OCI-M2 (cell line): ENCODE results near the gene TOP2B.

Source experiments
- DNase-seq: peaks from one replicate; lab custom pipeline; 2025; ENCODE audit not compliant: unreplicated experiment; lab: John Stamatoyannopoulos, UW

Gene TOP2B, protein sequence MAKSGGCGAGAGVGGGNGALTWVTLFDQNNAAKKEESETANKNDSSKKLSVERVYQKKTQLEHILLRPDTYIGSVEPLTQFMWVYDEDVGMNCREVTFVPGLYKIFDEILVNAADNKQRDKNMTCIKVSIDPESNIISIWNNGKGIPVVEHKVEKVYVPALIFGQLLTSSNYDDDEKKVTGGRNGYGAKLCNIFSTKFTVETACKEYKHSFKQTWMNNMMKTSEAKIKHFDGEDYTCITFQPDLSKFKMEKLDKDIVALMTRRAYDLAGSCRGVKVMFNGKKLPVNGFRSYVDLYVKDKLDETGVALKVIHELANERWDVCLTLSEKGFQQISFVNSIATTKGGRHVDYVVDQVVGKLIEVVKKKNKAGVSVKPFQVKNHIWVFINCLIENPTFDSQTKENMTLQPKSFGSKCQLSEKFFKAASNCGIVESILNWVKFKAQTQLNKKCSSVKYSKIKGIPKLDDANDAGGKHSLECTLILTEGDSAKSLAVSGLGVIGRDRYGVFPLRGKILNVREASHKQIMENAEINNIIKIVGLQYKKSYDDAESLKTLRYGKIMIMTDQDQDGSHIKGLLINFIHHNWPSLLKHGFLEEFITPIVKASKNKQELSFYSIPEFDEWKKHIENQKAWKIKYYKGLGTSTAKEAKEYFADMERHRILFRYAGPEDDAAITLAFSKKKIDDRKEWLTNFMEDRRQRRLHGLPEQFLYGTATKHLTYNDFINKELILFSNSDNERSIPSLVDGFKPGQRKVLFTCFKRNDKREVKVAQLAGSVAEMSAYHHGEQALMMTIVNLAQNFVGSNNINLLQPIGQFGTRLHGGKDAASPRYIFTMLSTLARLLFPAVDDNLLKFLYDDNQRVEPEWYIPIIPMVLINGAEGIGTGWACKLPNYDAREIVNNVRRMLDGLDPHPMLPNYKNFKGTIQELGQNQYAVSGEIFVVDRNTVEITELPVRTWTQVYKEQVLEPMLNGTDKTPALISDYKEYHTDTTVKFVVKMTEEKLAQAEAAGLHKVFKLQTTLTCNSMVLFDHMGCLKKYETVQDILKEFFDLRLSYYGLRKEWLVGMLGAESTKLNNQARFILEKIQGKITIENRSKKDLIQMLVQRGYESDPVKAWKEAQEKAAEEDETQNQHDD (N-terminal part only)

DNA sequence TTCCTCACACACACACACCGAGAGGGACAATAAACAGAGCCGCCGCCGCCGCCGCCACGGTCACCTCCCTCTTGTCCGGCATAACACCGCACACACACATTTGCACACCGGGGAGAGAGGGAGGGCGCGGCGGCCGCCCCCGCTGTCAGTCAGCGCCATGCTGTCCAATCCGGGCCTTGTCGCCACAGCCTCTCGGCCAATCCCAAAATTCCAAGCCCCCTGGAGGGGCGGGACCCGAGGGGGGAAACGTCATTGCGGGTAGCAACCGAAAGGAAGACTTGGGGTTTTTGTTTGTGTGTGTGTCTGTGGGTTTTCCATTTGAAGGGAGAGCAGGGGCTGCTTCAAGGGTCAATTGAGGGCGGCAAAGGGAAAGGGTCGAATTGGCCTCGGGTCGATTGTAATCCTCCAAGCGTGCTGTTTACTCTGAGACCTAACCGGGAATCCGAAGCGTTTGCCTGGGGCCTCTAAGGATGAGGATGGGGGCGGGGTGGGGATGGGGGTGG is at the start of gene TOP2B:
Gene TOP2B (minus strand): TSS at position 96 of the 503 bp plus-strand sequence. CDS start 610 bp downstream, outside the sequence.
- no peak for DNase-seq

DNA sequence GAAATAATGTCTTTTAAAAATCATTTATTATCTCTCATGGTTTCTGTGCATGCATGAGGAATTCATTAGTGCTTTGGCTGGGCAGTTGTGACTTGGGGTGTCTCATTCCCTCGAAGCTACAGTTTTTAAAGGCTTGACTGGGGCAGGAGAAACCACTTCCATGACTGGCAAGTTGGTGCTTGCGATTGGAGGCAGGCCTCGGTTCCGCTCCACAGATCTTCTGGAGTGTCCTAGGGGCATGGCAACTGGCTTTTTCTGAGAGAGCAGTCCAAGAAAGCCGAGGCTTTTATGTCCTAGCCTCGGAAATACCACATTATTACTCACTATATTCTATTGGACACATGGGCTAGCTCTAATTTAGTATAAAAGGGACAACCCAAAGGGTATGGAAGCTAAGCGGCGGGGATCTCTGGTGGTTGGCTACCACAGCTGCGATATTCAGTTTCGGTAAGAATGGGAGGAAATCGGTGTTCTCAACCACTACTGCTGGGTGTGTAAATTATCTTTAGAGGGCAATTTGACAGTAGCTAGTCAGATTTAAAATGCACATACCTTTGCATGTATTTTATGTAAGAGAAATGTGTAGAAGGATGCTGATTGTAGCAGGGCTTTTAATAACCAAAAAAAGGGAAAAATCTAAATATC is 48.8 kb upstream of the TOP2B start:
- DNase-seq = no peak

DNA sequence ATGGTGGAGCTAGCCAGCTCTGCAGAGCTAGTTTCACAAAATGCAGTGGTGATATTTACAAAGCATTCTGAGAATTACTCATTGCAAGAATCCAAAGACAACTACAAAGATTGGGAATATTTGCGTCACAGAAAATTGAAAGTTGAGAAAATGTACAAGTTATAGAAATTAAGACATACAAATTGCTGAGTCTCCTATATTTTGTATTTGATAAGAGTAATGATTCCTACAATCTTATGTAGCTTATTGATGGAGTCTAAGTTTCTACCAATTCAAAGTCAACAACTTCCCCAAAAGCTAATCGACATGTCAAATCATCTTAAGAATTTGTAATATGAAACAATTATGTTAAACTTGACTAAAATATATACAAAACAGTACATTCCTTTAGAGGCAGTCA is 46.4 kb upstream of the TOP2B start:
- DNase-seq = no peak

DNA sequence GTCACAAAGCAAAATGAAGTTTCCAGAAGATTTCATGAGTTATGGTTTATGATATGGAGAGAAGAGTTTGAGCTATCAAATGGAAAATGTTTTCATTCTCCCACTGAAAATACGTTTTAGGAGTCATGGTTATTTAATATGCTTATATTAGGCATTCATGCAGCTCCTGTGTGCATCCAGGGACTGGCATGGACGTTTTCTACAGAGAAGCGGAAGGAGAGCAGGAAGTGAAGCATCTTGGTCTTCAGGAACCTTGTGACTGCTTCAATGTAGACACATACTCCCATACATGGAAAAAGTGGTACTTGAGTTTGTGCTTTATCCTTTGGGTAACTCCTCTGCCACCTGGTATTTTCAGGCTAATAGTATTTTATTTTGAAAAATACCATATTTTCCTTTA is 43.3 kb upstream of the TOP2B start:
- no peak for DNase-seq

DNA sequence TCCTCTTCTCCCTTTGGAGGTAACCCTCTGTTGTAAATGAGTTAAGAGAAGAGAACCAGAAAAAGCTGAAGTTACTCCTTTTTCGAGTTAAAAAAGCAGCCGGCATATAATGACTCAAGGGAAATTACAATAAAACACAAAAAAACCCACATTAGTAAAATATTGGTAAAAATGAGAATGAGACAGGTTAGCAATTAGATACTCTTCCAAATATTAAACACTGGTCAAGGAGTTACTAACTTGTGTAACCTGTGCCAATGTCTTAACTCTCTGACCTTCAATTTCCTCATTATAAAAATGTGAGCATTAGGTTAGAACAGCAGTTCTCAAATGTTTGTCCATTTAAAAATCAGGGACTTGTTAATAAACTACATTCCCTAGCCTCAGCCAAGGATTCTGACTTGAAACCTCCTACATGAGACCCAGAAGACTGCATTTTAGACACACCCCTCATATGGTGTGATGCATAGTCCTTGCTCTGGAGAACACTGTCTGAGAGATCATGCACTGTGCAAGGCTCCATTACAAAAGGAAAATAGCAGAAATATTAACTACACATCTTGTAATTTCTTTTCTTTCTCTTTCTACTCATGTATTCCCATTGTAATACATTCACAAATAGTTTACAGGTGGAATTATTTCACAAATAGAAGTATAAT is 42.7 kb upstream of the TOP2B start:
- no peak for DNase-seq

DNA sequence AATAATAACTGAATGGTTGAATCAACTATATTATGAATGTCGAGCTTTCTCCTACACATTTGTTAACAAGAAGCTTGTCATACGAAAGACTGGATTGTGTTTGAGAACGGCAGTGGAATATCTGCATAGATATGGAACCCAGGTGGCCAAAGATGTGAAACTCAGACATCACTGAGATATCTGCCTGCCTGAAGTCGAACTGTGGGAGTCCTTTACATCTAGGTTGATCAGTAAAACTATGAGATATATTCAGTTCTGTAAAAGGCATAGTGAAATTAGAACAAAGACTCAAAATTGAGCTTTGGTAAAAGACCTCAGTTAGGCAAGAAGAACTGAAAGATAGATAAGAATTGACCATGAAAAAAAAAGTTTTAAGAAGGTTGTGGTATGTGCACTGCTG is 41.5 kb upstream of the TOP2B start:
- no peak for DNase-seq

DNA sequence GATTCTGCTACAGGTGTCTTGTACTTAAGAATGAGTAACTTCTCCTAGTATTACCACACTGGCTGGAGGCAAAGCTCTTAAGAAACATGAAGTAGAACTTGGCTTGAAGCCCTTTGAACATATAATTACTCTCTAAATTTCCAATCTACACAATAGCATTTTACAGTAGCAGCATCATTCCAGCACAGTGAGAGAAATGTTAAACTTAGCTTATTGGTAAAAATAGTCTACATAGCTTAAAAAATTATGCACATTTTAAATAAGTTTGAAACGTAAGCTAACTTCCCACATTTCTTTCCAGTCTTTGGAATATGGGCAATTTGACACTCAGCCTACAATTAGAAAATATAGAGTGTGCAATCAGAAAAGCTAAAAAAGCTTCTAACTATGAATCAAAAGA is 32.8 kb upstream of the TOP2B start:
- DNase-seq = no peak

DNA sequence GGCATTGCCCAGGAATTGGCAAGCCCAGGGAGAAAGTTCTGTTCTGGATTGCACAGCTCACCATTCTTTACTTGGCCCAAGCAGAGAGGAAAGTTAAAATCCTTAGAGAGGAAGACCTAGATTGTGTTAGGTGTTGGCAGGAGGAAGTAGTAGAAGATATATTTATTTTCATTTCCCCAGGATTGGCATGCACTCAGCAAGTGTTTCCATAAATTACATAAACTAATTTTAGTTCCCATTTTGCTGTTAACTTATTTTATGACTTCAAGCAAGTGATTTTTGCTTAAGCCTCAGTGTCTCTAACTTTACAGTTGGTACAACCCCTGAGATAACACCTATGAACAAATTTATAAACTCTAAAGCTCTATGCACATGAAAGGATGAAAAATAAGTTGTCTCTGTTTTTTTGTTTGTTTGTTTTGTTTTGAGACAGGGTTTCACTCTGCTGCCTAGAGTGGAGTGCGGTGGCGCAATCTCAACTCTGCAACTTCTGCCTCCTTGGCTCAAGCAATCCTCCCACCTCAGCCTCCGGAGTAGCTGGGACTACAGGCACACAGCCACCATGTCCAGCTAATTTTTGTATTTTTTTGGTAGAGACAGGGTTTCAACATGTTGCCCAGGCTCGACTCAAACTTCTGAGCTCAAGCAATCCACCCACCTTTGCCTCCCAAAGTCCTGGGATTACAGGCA is 31.2 kb upstream of the TOP2B start:
- no peak for DNase-seq

DNA sequence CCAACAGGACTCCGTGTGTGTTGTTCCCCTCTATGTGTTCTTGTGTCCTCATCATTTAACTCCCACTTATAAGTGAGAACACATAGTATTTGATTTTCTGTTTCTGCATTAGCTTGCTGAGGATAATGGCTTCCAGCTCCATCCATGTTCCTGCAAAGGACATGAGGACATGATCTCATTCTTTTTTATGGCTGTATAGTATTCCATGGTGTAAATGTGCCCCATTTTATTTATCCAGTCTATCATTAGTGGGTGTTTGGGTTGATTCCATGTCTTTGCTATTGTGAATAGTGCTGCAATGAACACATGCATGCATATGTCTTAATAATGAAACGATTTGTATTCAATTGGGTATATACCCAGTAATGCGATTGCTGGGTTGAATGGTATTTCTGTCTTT is 28.5 kb upstream of the TOP2B start:
- DNase-seq = no peak

DNA sequence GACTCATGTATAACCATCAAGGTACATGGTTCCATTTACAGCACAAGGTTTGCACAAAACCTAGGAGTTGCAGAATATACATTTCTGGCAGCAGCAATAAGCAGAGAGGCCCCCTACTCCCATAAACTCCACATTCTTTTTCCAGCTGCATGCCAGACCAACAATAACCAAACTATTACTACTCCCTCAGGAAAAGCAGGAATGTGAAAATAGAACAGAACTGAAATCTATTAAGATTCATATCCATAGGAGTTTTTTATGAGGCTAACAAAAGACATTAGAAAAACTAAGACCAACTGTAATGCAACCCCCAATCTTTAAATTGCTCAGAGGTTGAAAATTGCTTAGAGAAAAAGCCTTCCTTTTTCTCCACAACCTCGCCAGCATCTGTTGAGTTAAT is 27.6 kb upstream of the TOP2B start:
- no peak for DNase-seq

DNA sequence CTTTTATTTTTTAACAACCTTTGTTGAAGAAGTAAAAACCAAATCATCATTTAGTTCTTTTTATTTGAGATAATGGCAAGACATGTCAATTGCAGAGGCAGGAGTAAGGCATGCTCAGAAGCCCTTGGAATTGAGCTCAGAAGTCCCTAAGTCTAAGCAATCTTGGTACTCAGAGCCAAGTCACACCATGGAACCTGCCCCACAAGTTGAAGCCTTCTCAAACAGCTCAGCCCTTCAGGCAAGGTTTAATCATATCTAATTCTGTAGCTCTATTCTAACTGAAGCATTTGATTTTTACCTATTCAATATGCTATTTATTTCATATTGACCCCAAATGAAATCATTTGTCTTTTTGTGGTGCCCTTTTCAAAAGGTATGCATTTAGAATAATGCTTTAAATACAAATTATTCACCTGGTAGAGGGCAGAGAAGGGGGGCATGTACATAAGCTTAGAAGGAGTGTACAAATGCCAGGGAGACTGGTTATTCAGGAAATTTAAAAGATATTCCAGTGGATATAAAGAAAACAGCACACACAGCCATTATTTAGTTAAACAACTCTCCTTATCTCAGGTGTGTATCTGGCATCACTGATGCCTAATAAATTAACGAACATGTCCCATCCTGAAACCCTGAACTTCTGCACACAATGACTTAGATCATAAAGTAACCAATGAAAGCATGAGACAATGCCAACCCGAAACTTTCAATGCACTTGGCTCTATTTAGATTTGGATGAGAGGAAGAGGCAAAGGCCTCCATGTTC is 26.2 kb upstream of the TOP2B start:
- DNase-seq = no peak

DNA sequence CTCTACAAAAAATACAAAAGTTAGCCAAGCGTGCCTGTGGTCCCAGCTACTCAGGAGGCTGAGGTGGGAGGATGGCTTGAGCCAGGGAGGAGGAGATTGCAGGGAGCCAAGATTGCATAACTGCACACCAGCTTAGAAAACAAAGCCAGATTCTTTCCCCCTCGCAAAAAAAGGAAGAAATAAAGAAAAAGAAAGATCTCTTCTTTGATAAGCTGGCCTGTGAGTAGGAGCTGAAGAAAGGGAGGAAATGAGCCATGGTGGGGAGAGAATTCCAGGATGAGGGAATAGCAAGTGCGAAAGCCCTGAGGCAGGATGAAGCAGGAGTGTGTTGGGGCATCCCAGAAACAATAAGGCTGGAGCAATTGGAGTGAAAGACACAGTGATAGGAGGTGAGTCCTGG is 24.5 kb upstream of the TOP2B start:
- DNase-seq = no peak

DNA sequence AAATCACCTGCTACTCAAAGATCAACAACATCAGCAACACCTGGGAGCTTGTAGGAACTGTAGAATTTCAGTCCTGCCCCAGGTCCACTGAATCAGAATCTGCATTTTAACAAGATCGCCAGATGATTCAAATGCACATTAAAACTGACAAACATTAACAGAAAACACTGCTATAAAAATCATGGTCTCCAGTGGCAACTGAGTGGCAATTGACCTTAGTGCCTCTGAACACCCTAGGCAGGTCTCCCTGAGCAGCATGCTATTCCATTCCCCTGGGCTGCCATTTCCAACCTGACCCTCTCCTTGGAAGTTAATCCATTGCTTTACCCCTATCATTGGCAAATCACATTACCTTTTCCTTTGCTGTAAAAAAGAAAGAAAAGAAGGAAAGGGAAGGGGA is 23.0 kb upstream of the TOP2B start:
- DNase-seq = no peak

DNA sequence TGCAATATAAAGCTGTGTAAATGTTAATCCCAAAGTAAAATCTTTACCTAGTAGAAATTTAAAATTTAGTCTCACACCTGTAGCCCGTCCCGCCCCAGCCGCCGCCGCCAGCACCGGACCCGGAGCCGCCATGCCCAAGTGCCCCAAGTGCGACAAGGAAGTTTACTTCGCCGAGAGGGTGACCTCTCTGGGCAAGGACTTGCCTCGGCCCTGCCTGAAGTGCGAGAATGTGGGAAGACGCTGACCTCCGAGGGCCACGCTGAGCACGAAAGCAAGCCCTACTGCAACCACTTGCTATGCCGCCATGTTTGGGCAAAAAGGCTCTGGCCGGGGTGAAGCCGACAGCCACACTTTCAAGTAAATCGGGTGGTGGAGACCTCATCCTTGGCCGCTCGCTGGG is 22.1 kb upstream of the TOP2B start:
- no peak for DNase-seq

DNA sequence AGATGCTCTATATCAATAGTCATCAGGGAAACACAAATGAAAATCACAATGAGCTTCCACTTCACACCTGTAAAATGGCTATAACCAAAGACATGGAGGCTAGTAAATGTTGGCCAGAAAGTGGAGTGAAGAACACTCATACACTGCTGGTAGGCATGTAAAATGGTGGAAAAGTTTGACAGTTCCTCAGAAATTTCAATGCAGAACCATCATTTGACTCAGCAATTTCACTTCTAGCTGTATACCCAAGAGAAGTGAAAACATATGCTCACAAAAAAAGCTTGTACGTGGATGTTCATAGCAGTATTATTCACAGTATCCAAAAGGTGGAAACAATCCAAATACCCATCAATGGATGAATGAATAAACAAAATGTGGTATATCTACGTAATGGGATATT is 19.2 kb upstream of the TOP2B start:
- no peak for DNase-seq

DNA sequence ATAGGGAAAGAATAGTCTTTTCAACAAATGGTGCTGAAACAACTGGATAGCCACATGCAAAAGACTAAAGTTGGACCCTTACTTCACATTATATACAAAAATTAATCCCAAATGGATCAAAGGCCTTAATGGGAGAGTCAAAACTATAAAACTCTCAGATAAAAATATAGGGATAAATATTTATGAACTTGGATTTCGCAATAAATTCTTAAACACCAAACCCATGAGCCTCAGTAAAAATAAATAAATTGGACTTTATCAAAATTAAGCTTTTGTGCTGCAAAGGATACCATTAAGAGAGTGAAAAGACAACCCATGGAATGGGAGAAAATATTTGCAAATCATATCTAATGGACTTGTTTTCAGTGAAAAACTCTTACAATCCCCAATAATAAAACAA is 18.7 kb upstream of the TOP2B start:
- DNase-seq = no peak

DNA sequence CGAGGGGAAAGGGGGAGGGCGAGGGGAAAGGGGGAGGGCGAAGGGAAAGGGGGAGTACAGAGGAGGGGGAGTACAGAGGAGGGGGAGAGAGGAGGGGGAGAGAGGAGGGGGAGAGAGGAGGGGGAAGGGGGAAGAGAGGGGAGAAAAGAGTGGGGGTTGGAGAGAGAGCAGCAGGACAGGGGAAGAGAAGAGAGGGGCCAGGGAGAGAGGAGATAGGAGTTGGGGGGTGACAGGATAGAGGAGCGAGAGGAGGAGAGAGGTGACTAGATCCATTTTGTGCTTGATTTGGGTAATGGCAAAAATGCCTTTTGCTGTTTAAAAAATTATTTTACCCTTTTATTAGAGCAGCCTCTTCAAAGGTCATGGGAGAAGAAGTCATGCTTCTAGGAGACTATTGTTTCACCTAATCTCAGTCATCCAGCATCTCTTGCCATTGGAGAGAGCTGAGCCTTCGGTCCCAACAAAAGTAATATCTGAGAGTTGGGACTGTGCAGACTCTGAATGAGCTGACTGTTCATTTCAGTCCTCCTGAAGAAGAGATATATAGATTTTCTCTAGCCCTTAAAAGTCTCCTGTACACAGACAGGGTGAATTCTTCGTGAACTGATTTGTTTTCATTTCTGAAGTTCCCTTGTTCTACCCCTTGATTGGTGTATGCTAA is 15.1 kb upstream of the TOP2B start:
- no peak for DNase-seq

DNA sequence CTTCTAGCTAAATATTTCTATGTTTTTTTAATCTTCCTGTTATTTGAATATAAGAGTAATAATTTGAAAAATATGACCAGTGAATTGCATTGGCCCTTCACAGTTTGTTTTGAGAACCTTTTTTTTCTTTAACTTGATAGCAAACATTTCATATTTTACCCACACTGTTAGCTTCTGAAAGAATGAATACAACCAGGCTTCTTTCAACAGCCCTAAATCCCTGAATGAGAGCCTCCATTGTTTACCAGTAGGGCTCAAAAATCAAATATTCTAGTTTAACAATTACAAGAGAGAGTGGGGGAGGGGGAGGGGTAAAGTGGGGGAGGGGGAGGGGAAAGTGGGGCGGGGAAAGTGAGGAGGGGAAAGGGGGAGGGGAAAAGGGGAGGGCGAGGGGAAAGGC is 14.5 kb upstream of the TOP2B start:
- DNase-seq = no peak

DNA sequence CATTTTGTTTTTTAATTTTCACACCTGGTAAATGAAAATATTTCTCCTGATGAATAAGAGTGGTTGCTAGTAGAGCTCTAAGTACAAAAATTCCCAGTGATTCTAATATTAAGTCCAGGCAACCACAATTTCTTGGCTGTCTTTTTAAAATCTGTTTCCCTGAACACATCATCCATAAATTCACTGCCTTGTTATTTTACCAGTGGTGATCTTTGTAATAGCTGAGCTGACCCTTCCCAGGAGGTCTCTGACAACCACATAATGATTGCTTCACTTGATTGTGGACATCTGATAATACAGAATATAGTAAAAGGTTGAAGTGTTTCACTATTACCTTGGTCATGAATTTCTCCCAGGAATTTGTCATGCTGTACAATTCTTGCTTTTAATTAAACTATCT is 13.9 kb upstream of the TOP2B start:
- no peak for DNase-seq
